Measurements from ENCODE around the gene EGR1. TPM values are rescaled to one million over a fixed set of nuclear protein-coding genes. Genes with fewer than 3 reads are reported as not detected.
A peak's percentile ranks its signal among the peaks of the same experiment; 100 is the strongest.

The EGR1 gene
- total RNA-seq, 1 experiment from 2014 or later: 173 TPM

DNA sequence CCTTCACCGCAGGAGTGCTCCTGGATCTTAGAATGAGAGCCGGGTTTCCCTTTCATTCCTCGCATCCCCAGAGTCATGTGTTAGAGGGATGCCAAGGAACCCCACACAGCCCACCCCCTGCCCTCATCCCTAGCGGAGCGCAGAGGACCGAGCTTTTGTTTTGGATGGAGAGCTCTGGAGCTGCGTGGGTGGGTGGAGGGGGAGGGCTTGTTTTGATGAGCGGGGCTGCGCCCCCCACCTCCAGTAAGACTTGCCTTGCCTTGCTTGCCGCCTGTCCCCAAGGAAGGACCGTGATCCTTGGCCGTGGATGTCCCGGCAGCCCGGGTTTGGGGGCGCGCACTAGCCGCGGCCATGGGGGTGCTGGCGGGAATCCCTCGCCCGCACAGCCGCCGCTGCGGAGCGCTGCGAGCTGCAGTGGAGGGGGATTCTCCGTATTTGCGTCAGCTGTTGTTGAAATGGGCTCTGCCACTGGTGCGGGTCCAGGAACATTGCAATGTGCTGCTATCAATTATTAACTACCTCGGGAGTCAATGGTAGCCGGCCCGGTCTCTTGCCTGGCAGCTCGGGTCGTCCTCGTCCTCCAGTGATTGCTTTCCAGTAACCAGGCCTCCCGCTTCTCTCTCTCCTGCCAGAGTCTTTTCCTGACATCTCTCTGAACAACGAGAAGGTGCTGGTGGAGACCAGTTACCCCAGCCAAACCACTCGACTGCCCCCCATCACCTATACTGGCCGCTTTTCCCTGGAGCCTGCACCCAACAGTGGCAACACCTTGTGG lies 1.0 kb downstream of the EGR1 start:
- peak overlapping the region; percentile 53 to 82 for H3K4me3 ChIP-seq (replicated peaks in 1 of 2; ENCODE audit: low read depth in 1 of 2, low read length in 2 of 2)
- H3K36me3 ChIP-seq (ENCODE audit: control insufficient read depth in 1 of 2, insufficient read depth in 2 of 2, low read length in 2 of 2): peaks cover 4 to 22% of the 10 kb centered on the region in 2 experiments
- H3K4me1 ChIP-seq (ENCODE audit: control insufficient read depth in 1 of 2, insufficient read depth in 2 of 2, low read length in 2 of 2): peaks cover 0 to 37% of the 10 kb centered on the region in 2 experiments; a peak in 3 of 4 replicates
- ChIA-PET POLR2A (interaction anchor here (0.6 to 3.1 kb wide), 7 partner anchors 17 to 807 kb away, joined by 3 to 16 read pairs (median 4); no protein-coding TSS in a partner anchor), RAD21 (ENCODE audit: low non-redundant PET in 1 of 2, low total read pairs in 2 of 2, uncharacterized antibody in 2 of 2, unreplicated experiment in 2 of 2) (no interaction called here), CTCF (interaction anchor here (3.4 kb wide), 1 partner anchor 37 kb away, joined by 48 read pairs; no protein-coding TSS in a partner anchor)
- peak overlapping the region; percentile 93 for H3K9ac ChIP-seq (ENCODE audit: low read length)
- peak overlapping the region; percentile 88; the same call in 1 of the 2 replicates for H3K27ac ChIP-seq (ENCODE audit: low read depth, low read length)
- H3K9me3 ChIP-seq (ENCODE audit: control insufficient read depth in 1 of 2, insufficient read depth in 1 of 2, low read depth in 1 of 2, low read length in 2 of 2): no peaks in the 10 kb centered on the region
- DNase-seq (ENCODE audit: low read depth, low spot score) (no peak), ATAC-seq (no peak)
- H3K79me2 ChIP-seq (ENCODE audit: insufficient read depth, low read length): peaks cover 31% of the 10 kb centered on the region
- H4K20me1 ChIP-seq (ENCODE audit: insufficient read depth): no peaks in the 10 kb centered on the region; the same call in 1 of the 2 replicates
- no peaks in the 10 kb centered on the region for H3K9me2 ChIP-seq (ENCODE audit: insufficient read depth)
- intact Hi-C loops (cut with micrococcal nuclease): no loop called here
- no TSS peak for BruUV-seq (replicated peaks)
- no peak overlapping the region for H2AFZ ChIP-seq (ENCODE audit: low read depth, low read length, poor library complexity, severe bottlenecking)
- TF ChIP-seq POLR2AphosphoS5 (IDR thresholded peaks at IDR 0.05; ENCODE audit: low read depth, low read length) (peak; percentile 58), ATF3 (IDR thresholded peaks at IDR 0.05) (no peak)
- peak overlapping the region; percentile 100 for H3K4me2 ChIP-seq (ENCODE audit: low read length)
- H3K27me3 ChIP-seq (ENCODE audit: insufficient read depth, low read length): no peaks in the 10 kb centered on the region

GRCh38 chr5:138466900-138467710 lies 1.8 kb downstream of the EGR1 start:
- no peak overlapping the region for H3K27ac ChIP-seq (ENCODE audit: low read depth, low read length)
- peak overlapping the region; percentile 100 for H3K4me2 ChIP-seq (ENCODE audit: low read length)
- H3K4me3 ChIP-seq (replicated peaks in 1 of 2; ENCODE audit: low read depth in 1 of 2, low read length in 2 of 2): peak overlapping the region; percentile 53 to 82; a peak in 3 of 4 replicates
- peaks cover 0 to 31% of the 10 kb centered on the region in 2 experiments; a peak in 3 of 4 replicates for H3K4me1 ChIP-seq (ENCODE audit: control insufficient read depth in 1 of 2, insufficient read depth in 2 of 2, low read length in 2 of 2)
- no TSS peak for BruUV-seq (replicated peaks)
- ChIA-PET POLR2A (interaction anchor here (3.1 kb wide), 1 partner anchor 36 kb away, joined by 16 read pairs; no protein-coding TSS in a partner anchor), CTCF (no interaction called here), RAD21 (ENCODE audit: low non-redundant PET in 1 of 2, low total read pairs in 2 of 2, uncharacterized antibody in 2 of 2, unreplicated experiment in 2 of 2) (no interaction called here)
- intact Hi-C loops (cut with micrococcal nuclease): no loop called here
- no peaks in the 10 kb centered on the region for H3K9me2 ChIP-seq (ENCODE audit: insufficient read depth)
- no peaks in the 10 kb centered on the region for H3K27me3 ChIP-seq (ENCODE audit: insufficient read depth, low read length)
- no peaks in the 10 kb centered on the region; the same call in 1 of the 2 replicates for H4K20me1 ChIP-seq (ENCODE audit: insufficient read depth)
- H3K9me3 ChIP-seq (ENCODE audit: control insufficient read depth in 1 of 2, insufficient read depth in 1 of 2, low read depth in 1 of 2, low read length in 2 of 2): no peaks in the 10 kb centered on the region
- peak overlapping the region; percentile 93; the same call in 1 of the 2 replicates for H3K9ac ChIP-seq (ENCODE audit: low read length)
- TF ChIP-seq ZBTB33 (IDR thresholded peaks at IDR 0.05; ENCODE audit: extremely low read depth, insufficient replicate concordance, low read length) (no peak), EGR1 (IDR thresholded peaks at IDR 0.05; ENCODE audit: low read depth) (no peak), CEBPB (IDR thresholded peaks at IDR 0.05; ENCODE audit: low read depth) (no peak), TCF7L2 (IDR thresholded peaks at IDR 0.05; ENCODE audit: borderline replicate concordance, extremely low read depth, insufficient read depth, insufficient read length) (no peak)
- DNase-seq (ENCODE audit: low read depth, low spot score) (no peak), ATAC-seq (no peak)
- H3K36me3 ChIP-seq (ENCODE audit: control insufficient read depth in 1 of 2, insufficient read depth in 2 of 2, low read length in 2 of 2): peaks cover 4 to 22% of the 10 kb centered on the region in 2 experiments
- peaks cover 31% of the 10 kb centered on the region for H3K79me2 ChIP-seq (ENCODE audit: insufficient read depth, low read length)
- H2AFZ ChIP-seq (ENCODE audit: low read depth, low read length, poor library complexity, severe bottlenecking): no peak overlapping the region
